Ishikawa (cell line): ENCODE data around the gene RASIP1.

Experiments
- CEBPB ChIP-seq: IDR thresholded peaks from 2 replicates; pipeline ENCODE4 v1.6.1; 2012
- EGR1 ChIP-seq: IDR thresholded peaks from 2 replicates; pipeline ENCODE4 v1.6.1; 2012
- EP300 ChIP-seq: IDR thresholded peaks from 2 replicates; pipeline ENCODE4 v1.6.1; 2012; ENCODE audit warnings: borderline replicate concordance
- FOXM1 ChIP-seq: IDR thresholded peaks from 2 replicates; pipeline ENCODE4 v1.6.1; 2012; ENCODE audit warnings: low read depth, borderline replicate concordance
- NFIC ChIP-seq: IDR thresholded peaks from 2 replicates; pipeline ENCODE4 v1.6.1; 2012
- RAD21 ChIP-seq: IDR thresholded peaks from 2 replicates; pipeline ENCODE4 v1.6.1; 2012; ENCODE audit warnings: low read depth
- USF1 ChIP-seq: IDR thresholded peaks from 2 replicates; pipeline ENCODE4 v1.6.1; 2012

- no peak for TF ChIP-seq RAD21
- no peak for TF ChIP-seq FOXM1
- TF ChIP-seq EP300 = no peak
- TF ChIP-seq EGR1 = no peak
- no peak for TF ChIP-seq CEBPB
- TF ChIP-seq NFIC = no peak
- no peak for TF ChIP-seq USF1
These were observed 2.9 kb downstream of the RASIP1 start for GRCh38 chr19:48737360-48737998.
